ENCODE measurements around the gene CFAP299. TPM values are rescaled to one million over a fixed set of nuclear protein-coding genes. Genes with fewer than 3 reads are reported as not detected.

CFAP299 gene
- total RNA-seq, 2 donors from 2014 or later = not detected

DNA sequence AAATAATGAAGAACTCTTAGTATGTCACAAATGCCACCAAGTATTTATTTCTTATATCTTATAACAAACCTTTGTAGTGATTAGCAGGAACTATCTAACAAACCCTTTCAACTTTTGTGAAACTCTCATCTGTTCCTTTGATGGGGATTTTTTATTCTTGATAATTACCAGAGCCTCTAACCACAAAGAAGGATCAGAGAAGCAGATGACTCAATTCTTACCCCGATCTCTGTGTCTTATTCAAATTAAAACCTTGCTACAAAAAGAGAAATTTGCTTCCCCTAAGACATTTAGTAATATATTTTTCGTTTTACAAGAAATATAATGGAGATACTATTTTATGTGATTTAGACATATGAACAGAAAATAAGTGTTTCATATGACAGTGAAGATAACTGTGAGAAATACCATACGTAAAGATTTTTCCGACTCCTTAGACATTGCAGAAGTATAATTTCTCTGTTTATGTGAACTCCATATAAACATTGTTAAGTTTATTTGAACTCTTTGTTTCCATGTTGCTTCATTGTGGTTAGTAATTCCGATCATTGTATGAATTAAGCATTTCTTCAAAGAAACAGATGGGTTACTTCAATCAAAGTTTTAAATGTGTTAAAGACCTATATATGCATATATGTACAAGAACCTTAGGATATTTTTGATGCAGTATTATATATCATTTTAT is 205.4 kb downstream of the CFAP299 start:
- H3K4me1 Mint-ChIP-seq = no peaks in the 10 kb centered on the region
- Histone ChIP-seq H3K4me1 (ENCODE audit: control insufficient read depth, insufficient read depth, low read length) (no peaks in the 10 kb centered on the region), H3K27me3 (ENCODE audit: control insufficient read depth, insufficient read depth, low read length, poor library complexity, severe bottlenecking) (no peaks in the 10 kb centered on the region), H3K36me3 (ENCODE audit: control insufficient read depth, insufficient read depth, low read length) (no peaks in the 10 kb centered on the region), H3K27ac (ENCODE audit: low read depth, low read length) (no peak overlapping the region), H3K9ac (ENCODE audit: extremely low read depth, low read length, poor library complexity, severe bottlenecking) (no peak overlapping the region), H3K9me3 (ENCODE audit: control insufficient read depth, low read length) (no peaks in the 10 kb centered on the region), H3K4me3 (ENCODE audit: low read length) (no peak overlapping the region)
- no peak overlapping the region for H3K4me3 Mint-ChIP-seq
- no peaks in the 10 kb centered on the region for H3K36me3 Mint-ChIP-seq (ENCODE audit: low read depth)
- H3K27ac Mint-ChIP-seq = no peak overlapping the region
- no peak for DNase-seq
- H3K9me3 Mint-ChIP-seq = no peaks in the 10 kb centered on the region
- no peaks in the 10 kb centered on the region for H3K27me3 Mint-ChIP-seq (ENCODE audit: insufficient read depth)
- TF ChIP-seq, protein P1, sequence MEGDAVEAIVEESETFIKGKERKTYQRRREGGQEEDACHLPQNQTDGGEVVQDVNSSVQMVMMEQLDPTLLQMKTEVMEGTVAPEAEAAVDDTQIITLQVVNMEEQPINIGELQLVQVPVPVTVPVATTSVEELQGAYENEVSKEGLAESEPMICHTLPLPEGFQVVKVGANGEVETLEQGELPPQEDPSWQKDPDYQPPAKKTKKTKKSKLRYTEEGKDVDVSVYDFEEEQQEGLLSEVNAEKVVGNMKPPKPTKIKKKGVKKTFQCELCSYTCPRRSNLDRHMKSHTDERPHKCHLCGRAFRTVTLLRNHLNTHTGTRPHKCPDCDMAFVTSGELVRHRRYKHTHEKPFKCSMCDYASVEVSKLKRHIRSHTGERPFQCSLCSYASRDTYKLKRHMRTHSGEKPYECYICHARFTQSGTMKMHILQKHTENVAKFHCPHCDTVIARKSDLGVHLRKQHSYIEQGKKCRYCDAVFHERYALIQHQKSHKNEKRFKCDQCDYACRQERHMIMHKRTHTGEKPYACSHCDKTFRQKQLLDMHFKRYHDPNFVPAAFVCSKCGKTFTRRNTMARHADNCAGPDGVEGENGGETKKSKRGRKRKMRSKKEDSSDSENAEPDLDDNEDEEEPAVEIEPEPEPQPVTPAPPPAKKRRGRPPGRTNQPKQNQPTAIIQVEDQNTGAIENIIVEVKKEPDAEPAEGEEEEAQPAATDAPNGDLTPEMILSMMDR (conservative IDR thresholded peaks at IDR 0.05) = no peak
- WGBS, 2 experiments (ENCODE audit: insufficient coverage in 1 of 2, insufficient read length in 1 of 2) = 89 to 100% methylated on average over 2 to 4 of the region's 5 CpGs

DNA sequence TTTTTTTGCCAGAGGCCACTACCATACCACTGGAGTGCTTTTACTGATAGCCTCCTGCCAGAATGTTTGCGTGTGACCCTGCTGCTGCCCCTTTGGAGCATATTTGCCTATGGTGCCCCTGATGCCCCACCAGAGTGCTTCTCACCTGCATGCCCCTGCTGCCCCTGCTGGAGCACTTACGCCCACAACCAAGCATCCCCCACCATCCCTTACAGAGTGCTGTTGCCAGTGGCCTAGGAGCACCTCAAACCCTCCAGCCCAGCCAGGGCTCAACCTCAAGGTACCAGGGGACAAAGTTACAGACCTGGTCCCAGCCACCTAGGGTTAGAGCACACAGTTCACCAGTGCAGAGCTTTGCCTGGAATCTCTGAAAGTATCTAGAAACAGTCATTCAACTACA is 207.2 kb downstream of the CFAP299 start:
- WGBS, 2 experiments (ENCODE audit: insufficient coverage in 1 of 2, insufficient read length in 1 of 2) = 87 to 100% methylated on average over 1 to 2 of the region's 2 CpGs
- no peak overlapping the region for H3K4me3 ChIP-seq (ENCODE audit: low read length)
- Mint-ChIP-seq H3K4me1 (no peaks in the 10 kb centered on the region), H3K36me3 (ENCODE audit: low read depth) (no peaks in the 10 kb centered on the region), H3K27me3 (ENCODE audit: insufficient read depth) (no peaks in the 10 kb centered on the region), H3K4me3 (no peak overlapping the region), H3K27ac (no peak overlapping the region), H3K9me3 (no peaks in the 10 kb centered on the region)
- no peak overlapping the region for H3K9ac ChIP-seq (ENCODE audit: extremely low read depth, low read length, poor library complexity, severe bottlenecking)
- H3K27me3 ChIP-seq (ENCODE audit: control insufficient read depth, insufficient read depth, low read length, poor library complexity, severe bottlenecking) = no peaks in the 10 kb centered on the region
- no peaks in the 10 kb centered on the region for H3K4me1 ChIP-seq (ENCODE audit: control insufficient read depth, insufficient read depth, low read length)
- no peaks in the 10 kb centered on the region for H3K36me3 ChIP-seq (ENCODE audit: control insufficient read depth, insufficient read depth, low read length)
- no peaks in the 10 kb centered on the region for H3K9me3 ChIP-seq (ENCODE audit: control insufficient read depth, low read length)
- H3K27ac ChIP-seq (ENCODE audit: low read depth, low read length) = no peak overlapping the region
- DNase-seq = no peak
- TF ChIP-seq, protein P1 (conservative IDR thresholded peaks at IDR 0.05) = no peak

DNA sequence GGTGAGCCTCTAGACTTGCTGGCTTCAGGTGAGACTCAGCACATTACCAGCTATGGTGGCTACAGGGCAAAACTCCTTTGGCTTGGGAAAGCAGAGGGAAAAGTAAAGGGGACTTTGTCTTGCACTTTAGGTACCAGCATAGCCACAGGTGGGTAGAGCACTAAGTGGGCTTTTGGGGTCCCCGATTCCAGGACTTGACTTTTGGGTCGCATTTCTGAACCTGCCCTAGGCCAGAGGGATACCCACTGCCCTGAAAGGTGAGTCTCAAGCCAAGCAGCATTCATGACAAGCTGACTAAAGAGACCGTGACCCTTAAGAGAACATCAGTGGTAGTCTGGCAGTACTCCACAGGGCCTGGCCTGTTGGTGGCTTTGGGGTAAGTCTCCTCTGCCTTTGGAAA is 224.8 kb downstream of the CFAP299 start:
- H3K36me3 Mint-ChIP-seq (ENCODE audit: low read depth) = no peaks in the 10 kb centered on the region
- no peaks in the 10 kb centered on the region for H3K27me3 Mint-ChIP-seq (ENCODE audit: insufficient read depth)
- H3K9me3 Mint-ChIP-seq = no peaks in the 10 kb centered on the region
- no peak overlapping the region for H3K27ac Mint-ChIP-seq
- no peaks in the 10 kb centered on the region for H3K36me3 ChIP-seq (ENCODE audit: control insufficient read depth, insufficient read depth, low read length)
- H3K27ac ChIP-seq (ENCODE audit: low read depth, low read length) = no peak overlapping the region
- no peaks in the 10 kb centered on the region for H3K4me1 ChIP-seq (ENCODE audit: control insufficient read depth, insufficient read depth, low read length)
- H3K9me3 ChIP-seq (ENCODE audit: control insufficient read depth, low read length) = no peaks in the 10 kb centered on the region
- DNase-seq = no peak
- H3K4me1 Mint-ChIP-seq = no peaks in the 10 kb centered on the region
- no peak overlapping the region for H3K4me3 ChIP-seq (ENCODE audit: low read length)
- TF ChIP-seq, protein P1 (conservative IDR thresholded peaks at IDR 0.05) = no peak
- no peak overlapping the region for H3K4me3 Mint-ChIP-seq
- WGBS, 2 experiments (ENCODE audit: insufficient coverage in 1 of 2, insufficient read length in 1 of 2) = 86% methylated on average over 2 to 3 of the region's 3 CpGs
- no peak overlapping the region for H3K9ac ChIP-seq (ENCODE audit: extremely low read depth, low read length, poor library complexity, severe bottlenecking)
- no peaks in the 10 kb centered on the region for H3K27me3 ChIP-seq (ENCODE audit: control insufficient read depth, insufficient read depth, low read length, poor library complexity, severe bottlenecking)

Data from endodermal cell (in vitro differentiated cells).